GM18861 (cell line): Measurements from ENCODE around the gene FNDC3B.

Experiments
- ATAC-seq: cut with Tn5 transposase; IDR thresholded peaks from one replicate; pipeline ENCODE4 v1.9.1; 2021; ENCODE audit not compliant: unreplicated experiment

Gene FNDC3B

DNA sequence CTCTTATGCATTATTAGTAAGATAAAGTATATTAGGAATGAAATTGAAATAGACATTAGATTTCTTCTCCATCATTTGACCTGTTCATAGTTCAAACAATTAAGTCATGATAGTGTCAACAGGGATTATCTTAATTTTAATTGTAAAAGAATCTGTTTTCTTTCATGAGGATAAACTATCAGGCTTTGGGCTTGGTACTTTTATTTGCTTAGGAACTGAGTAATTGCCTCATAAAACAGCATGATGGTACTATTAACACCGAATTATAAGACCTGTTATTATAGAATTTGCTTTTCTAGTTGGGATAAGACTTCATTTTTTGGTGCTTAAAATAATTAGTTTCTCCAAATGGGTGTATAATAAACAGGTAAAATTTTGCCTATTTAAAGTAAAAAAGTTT, 71.8 kb downstream of the FNDC3B start:
- no peak for ATAC-seq

DNA sequence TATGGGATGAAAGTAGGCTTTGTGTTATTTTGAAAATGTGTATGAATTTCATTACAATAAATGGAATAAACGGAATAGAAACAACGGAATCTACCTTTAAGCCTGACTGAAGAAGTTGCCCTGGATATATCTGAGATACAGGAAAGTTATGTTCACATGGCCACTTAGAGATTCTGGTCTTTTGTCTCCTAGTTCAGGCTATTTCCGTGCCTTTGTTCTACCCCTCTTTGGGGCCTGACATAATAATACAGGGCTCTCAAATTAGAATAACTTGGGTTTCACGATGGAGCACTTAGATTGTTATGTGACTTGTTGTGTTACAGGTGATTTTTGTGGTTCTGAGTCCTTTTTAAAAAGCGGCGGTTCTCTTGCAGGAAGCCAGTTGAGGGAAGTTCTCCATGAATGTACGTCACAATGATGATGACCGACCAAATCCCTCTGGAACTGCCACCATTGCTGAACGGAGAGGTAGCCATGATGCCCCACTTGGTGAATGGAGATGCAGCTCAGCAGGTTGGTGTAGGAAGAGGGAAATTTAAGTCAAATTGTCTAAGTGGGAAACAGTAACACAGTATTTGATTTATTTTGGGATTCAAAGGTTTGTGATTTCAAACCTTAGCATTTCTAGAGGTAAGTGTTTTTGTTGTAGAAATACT, 72.8 kb downstream of the FNDC3B start:
- ATAC-seq, result no peak

DNA sequence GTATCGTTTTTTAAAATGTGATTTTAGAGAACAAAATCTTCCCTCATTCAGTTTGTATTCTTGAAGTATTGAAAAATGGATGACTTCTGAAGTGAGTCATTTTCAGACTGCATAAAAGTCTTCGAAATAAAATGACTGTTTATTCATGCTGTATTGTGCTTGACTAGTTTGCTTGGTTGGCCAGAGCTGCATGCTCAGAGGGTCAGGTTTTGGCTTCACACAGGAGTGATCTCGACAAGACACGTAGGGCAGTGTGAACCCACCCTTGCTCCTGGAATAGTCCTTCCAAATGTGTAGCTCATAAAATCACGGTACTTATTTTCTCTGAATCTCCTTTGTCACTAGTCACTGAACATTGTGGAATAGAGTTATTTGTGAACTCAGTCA, 73.3 kb downstream of the FNDC3B start:
- ATAC-seq, result no peak

DNA sequence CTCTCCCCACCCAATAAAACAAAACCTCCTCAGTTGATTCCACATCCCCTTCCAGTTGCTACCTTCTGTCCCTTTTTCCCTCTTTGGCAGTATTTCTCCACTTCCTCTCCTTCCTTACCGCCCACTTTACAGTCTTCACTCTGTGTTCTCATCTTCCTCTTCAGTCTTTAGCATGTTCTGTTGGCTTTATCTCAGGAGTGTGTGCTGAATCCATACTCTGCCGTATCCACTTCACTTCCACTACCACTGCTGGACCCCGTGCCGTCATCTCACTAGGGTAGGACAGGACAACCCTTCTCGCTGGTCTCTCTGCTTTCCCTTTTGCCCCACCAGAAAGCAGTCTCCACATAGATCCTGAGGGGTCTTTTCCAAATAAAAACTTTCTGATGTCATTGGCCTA, 74.3 kb downstream of the FNDC3B start:
- ATAC-seq, result no peak

DNA sequence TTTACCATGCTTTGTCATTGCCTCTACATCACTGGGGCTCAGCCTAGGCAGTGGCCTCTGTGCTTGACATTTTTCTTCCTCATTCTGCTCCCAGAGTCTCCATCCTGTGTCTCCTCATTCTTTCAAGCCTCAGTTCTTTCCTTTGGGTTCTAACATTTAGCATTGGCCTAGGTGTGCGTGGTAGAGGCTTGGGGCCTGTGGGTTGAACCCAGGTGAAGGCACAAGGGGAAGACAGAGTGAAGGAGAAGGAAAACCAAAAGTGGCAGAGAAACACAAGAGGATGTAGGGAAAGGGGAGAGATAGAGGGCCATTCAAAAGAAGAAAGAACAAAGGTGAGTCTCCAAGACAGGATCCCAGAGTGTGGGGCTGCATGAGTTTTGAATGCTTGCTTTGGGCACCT, 75.7 kb downstream of the FNDC3B start:
- ATAC-seq, result no peak

DNA sequence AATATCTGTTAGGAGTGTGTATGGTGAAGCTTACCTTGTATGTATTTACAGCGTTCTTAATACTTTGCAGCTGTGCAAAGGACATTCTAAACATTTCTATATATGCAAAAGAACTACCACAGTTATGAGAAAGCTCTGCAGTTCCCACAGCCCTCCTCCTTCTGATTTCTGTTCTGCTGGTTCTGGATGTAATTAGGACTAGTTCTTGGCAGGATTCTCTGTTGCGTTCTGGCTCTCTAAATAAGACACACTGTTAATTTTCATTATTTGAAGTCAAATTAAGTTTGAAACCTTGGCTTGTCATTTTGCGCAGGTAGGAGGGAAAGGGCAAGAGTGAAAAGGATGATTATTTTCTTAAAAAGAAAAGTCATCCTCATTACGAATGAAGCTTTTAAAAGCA, 76.4 kb downstream of the FNDC3B start:
- ATAC-seq, result no peak

DNA sequence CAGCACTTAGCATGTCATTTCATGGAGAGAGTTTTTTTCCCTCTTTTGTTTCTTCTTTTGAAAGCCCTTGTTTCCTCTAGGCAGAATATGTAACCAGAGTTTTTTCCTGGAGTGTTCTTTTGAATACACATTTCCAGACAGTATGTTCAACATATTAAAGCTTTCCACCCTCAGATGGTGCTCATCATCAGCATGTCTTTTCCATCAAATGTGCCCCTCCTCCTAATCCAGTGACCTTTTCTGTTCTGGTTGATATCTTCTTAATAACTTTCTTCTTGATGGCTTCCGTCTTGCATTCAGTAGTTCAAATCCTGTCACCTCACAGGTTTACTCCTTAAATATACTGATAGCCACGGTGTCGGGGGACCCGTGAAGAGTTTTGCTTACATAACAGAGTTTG, 78.6 kb downstream of the FNDC3B start:
- no peak for ATAC-seq

DNA sequence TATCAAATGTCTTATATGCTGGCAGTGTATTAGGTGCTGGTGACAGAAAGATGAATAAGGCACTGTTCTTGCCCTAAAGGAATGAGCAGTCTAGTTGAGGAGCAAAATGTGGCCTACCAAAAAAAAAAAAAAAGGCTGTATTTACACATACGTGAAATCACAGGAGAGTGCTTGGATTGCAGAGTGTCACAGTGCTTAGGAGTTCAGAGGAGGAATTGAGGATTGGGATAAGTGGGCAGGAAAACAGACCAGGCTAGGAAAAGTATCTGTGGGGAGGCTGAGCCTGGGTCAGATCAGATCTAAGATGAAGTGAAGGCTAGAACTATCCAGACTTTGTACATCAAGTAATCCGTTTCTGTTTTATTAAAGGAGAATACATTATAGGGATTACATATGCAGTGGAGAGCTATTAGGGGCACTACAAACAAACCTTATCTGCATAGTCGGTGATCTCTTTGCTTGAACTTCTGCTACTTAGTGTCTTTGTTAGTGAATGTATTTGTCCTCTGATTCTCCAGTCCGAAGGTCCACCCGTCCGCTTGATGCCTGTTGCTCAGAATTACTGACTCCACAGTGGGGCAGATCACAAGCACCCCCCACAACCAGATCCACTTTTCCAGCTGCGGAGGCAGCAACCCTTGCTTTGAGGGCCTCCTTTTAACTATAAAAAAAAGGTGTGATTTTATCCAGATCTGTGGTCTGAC, 80.0 kb downstream of the FNDC3B start:
- ATAC-seq, result no peak

DNA sequence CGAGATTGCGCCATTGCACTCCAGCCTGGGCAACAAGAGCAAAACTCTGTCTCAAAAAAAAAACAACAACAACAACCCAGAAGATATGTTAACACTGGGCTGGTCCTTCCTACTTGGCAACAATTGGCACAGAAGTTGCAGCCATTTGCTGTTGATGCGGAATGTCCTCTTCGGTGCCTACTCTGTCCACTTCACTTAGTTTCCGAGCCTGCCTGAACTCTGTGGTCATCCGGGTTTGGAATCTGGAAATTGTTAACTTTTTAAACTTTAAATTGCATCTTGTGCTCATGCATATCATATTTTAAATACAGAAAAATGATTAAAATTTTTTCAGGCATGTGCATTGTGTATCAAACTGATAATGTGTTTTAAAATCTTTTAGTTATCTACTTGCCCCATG, 81.5 kb downstream of the FNDC3B start:
- no peak for ATAC-seq

DNA sequence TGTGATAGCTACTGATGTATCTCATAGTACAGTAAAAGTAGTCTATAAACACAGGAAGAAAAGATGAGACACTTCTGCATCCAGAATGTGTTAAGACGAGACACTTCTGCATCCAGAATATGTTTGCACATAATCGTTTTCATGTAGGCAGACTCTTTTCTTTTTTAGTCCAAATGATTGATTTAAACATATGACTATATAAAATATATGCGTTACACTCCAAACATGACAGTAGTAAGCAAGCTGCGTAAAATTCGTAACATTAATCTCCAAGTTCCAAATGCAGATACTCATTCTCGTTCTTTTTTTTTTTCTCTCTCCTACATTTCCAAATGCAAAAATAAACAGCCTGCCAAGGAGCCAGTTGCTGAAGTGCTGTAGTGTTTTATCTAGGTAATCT, 82.6 kb downstream of the FNDC3B start:
- no peak for ATAC-seq

DNA sequence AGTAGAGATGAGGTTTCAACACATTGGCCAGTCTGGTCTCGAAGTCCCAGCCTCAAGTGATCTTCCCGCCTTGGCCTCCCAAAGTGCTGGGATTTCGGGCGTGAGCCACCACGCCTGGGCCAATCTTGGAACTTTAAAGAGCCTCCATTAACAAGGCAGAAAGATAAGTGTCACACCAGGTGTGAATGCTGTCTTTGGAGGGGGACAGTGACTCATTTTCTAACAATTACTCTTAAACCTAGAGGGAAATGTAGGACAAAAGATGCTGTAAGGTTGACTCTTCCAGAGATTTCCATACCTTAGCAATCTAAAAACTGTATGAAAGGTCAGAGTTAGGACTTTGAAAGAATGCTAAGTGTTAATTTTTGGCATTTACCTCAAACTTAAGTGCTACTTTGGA, 84.9 kb downstream of the FNDC3B start:
- no peak for ATAC-seq

DNA sequence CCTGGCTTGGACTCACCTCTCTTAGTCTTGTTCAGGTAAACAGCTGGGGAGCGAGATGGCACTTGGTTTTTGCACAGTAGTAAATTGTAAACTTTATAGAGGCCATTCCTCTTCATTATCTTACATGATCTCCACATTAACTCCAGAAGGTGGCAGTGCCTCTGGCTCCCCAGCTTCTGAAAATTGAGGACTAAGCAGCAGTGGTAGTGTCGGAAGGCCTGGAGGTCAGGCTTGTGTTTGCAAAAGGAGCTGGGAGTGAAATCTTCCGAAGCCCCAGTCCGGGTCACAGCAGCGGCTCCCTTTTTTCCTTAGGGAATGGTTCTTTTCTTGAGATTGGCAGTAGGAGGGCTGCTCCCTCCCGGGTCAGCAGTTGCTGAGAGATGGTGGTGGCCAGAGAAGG, 85.7 kb downstream of the FNDC3B start:
- no peak for ATAC-seq

DNA sequence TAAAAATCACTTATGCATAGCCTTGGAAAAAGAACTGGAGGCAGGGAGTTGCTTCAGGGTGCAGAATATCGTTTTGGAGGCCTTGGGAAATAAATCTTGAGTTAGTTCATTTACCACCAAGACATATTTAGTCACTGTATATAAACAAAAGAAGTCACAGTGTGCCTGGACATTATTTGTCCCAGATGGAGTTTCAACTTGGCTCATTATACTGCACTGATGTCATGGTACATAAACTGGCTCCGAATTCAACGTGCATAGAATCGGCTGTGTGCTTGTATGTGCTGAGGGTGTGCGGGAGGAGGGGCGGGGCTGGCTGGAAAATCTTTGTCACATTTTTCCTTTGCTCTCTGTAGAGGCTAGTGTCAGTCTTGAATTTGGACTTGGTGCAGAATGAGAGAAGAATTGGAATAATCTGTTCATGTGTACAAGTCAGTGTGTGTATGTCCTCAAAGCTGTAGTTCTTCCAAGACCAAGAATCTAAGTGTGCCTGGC, 86.6 kb downstream of the FNDC3B start:
- no peak for ATAC-seq

DNA sequence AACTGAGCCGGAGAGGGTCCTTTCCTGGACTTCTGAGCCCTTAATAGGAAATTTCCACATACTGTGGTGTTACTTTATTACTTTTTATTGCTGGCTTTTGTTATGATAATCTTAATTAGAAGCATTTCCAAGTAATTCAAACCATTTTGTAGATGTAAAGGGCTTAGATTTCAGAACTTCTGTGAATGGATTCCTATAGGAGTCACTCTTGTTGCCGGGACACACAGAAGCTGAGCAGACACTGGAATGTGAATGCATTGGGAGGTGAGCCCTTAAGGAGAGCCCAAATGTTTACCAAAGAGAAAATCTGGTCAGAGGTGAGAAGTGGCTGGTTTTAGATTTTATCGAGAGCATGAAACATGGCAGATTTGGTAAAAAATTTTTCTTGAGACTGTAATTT, 87.4 kb downstream of the FNDC3B start:
- no peak for ATAC-seq

DNA sequence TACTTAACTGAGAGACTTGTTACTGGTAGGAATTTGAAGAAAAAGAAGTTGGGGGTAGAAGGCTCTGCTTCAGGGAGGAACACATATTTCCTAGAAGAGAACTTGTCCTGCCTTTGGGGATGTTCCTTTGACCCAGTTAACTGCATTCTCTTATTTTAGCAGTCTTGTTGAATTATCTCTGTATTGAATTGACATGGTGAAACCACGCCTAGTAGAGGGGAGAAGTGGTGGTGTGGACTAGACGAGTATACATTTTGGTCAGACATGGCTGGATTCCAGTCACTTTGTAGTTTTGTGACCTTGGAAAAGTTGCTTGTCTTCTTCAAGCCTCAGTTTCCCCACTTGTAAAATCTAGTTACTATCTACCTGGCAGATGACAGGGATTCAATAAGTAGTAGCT, 87.8 kb downstream of the FNDC3B start:
- no peak for ATAC-seq

DNA sequence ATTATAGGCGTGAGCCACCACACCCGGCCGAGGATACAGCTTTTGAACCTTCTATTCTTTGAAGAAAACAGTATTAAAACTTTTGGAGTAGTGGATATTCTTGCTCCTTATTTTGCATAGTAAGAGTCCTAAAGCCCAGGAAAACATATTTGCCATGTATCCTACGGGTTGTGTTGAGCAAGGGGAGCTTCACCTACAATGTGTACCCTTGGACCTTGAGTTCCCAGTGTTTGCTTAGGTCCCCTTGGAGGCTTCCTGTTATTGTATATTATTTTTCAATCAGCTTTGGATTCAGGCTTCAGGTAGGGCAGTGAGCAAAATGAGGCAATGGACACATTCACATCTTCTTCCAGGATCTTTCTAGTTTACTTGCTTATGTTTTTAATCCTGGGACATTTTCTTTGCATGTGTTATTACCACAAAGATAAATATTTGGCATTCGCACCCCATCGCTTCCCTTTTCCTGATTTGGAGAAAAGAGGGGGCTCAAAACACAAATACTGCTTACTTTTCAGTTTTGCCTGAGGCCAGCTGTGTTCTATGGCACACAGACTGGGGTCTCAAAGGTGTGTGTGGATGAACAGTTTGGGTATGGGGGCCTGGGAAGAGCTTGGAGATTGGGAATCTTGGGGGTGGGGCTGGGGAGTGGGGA, 88.7 kb downstream of the FNDC3B start:
- no peak for ATAC-seq

DNA sequence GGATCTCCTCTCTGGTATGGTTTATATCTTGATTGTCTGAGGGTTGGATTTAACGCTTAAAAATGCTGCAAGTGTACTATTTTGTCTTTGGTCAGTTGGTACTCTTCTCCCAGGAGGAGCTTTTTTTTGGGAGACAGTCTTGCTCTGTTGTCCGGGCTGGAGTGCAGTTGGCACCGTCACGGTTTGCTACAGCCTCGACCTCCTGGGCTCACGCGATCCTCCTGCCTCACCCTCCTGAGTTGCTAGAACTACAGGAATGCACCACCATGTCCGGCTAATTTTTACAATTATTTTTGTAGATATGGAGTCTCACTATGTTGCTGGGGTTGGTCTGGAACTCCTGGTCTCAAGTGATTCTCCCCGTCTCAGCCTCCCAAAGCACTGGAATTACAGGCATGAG, 89.5 kb downstream of the FNDC3B start:
- ATAC-seq, result no peak

DNA sequence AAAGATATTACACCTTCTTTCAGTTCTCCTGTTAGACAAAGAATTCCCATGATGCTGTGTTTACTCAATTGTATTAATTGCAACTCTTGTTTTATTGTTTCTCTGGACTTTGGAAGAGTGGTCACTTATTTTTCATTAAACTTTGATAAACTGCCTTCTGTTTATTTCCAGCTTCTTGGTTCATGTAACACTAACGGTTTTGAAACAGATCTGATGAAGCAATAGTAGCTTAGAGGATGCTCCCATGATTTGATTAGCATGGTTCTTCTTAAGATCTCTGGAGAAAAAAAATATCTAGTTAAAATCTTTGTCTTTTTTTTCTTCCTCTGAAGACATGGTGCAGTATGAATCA, 90.1 kb downstream of the FNDC3B start:
- no peak for ATAC-seq

DNA sequence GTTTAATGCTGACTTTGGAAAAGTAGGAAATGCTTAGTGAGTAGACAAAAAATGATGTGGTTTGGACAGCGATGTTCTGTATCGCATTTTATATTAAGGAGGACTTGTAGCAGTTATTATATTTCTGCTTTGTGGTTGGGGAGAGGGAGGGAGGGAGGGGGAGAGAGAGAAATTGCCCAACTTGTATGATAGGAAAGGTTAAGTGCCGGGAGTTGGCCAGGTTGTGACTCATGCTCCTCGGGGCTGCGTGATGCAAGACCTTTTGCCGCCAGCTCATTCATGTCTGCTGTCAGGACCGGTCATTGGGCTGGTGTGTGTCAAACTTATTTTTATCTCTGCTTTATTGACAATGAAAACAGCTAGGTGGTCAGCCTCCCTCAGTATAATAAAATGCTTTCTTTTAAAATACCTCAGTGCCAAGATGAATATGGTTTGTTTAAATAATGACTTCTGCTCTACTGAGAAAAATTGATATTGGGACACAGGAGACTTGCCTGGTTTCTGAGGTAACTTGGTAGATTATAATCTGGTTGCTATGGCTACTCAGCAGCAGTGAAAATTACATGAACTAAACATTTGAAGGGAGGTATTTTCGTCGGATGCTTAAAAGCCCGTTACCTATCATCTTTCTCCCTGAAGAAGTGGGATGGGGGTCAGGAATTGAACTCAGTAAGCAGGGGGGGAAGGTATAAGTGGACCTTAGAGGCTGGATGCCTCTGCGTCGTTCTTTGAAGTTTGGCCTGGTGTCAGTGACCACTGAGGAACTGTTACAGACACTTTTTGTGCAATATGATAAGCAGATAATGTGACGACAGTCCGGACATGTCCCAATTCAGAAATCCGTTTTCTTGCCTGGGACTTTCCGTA, 90.7 kb downstream of the FNDC3B start:
- no peak for ATAC-seq

DNA sequence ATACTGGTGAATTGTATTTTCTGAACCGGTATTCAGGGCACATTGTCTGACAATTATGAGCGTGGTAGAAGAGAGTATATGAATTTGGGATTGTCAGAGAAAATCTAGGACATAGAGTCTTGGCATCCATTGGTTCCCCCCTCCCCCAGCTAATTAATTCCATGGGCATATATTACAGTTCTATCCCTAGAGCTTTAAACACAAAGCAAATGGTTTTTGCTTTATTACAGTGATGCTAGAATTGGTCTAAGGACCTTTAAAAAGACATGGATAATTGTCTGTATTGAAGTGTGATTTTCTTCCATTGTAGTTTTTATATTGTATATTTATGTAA, 91.3 kb downstream of the FNDC3B start:
- ATAC-seq, result no peak

DNA sequence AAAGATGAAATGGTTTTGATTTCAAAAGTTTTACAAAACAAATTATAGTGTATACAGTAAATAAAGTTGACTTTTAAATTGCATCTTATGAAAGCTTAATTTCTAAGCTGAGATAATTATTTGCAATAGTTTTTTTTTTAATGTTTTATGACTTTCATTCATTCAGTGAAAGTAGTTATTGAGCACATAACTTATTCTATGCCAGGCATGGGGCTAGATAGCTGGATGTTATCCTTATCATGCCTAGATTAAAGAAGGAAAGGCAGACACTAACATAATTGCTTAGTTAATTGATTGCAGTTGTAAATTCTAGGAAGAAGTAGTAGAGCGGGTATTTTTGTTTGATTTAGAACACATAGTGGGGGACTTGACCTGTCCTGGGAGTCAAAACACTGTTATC, 92.4 kb downstream of the FNDC3B start:
- no peak for ATAC-seq

DNA sequence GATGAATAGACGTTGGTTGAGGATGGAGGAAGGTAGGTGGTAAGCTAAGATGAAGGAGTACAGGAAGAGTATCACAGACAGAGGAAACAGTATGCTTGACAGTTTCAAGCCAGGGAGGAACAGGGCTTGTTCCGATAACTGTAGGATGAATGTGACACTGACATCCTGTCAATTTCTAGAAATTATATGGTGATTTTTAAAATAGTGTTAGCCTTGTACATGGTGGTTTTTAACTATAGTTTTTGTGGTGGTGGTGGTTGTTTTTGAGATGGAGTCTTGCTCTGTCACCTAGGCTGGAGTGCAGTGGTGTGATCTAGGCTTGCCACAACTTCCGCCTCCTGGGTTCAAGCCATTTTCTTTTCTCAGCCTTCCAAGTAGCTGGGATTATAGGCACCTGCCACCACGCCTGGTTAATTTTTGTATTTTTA, 92.8 kb downstream of the FNDC3B start:
- no peak for ATAC-seq
